ENCODE data around the gene DAB2IP. TPM values are rescaled to one million over a fixed set of nuclear protein-coding genes. Genes with fewer than 3 reads are reported as not detected.

DAB2IP gene
- total RNA-seq, 1 experiment from 2014 or later, result 15.2 TPM

DNA sequence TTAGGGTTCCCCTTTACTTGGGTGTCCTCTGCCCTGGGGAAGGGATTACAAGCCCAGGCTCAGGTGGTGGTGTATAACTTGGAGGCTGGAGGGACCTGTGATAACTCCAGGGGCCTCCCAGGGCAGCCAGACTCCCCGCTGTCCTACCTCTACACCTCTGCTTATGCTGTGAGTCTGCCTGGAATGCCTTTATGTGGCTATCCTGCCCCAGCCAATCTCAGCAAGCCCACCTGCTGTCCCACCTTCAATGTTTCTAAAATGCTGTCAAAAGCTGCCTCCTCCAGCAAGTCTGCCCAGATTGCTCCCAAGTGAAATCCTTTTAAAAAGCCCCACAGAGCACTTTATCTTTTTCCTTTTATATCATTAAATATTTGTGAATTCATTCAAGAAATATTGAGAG, 39.3 kb downstream of the DAB2IP start:
- Histone ChIP-seq H3K4me2 (ENCODE audit: low read length) (no peak overlapping the region), H3K36me3 (ENCODE audit: low read depth, low read length) (no peaks in the 10 kb centered on the region), H2AFZ (ENCODE audit: low read length) (no peak overlapping the region), H3K79me2 (ENCODE audit: low read length) (no peaks in the 10 kb centered on the region), H4K20me1 (ENCODE audit: low read length) (no peaks in the 10 kb centered on the region), H3K4me1 (ENCODE audit: insufficient read depth, low read length) (peaks cover 8% of the 10 kb centered on the region), H3F3A (ENCODE audit: low read length, unreplicated experiment) (no peaks in the 10 kb centered on the region), H3K4me3 (ENCODE audit: low read length) (no peak overlapping the region), H3K9me3 (ENCODE audit: low read length) (no peaks in the 10 kb centered on the region), H3K9ac (ENCODE audit: low read length) (no peak overlapping the region), H3K9me2 (replicated peaks; ENCODE audit: low read length) (no peaks in the 10 kb centered on the region), H3K27me3 (ENCODE audit: low read length) (no peaks in the 10 kb centered on the region), H3K27ac (ENCODE audit: low read length) (no peak overlapping the region)
- ChIA-PET POLR2A (ENCODE audit: unreplicated experiment) (no interaction called here), CTCF (no interaction called here)
- BruUV-seq (replicated peaks), result no TSS peak
- ATAC-seq (no peak), DNase-seq (no peak)
- TF ChIP-seq, protein P1, sequence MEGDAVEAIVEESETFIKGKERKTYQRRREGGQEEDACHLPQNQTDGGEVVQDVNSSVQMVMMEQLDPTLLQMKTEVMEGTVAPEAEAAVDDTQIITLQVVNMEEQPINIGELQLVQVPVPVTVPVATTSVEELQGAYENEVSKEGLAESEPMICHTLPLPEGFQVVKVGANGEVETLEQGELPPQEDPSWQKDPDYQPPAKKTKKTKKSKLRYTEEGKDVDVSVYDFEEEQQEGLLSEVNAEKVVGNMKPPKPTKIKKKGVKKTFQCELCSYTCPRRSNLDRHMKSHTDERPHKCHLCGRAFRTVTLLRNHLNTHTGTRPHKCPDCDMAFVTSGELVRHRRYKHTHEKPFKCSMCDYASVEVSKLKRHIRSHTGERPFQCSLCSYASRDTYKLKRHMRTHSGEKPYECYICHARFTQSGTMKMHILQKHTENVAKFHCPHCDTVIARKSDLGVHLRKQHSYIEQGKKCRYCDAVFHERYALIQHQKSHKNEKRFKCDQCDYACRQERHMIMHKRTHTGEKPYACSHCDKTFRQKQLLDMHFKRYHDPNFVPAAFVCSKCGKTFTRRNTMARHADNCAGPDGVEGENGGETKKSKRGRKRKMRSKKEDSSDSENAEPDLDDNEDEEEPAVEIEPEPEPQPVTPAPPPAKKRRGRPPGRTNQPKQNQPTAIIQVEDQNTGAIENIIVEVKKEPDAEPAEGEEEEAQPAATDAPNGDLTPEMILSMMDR (conservative IDR thresholded peaks at IDR 0.05; ENCODE audit: low read depth, low read length), result no peak
- TF ChIP-seq EZH2phosphoT487 (IDR thresholded peaks at IDR 0.05; ENCODE audit: borderline replicate concordance, low read length) (no peak), EZH2 (IDR thresholded peaks at IDR 0.05; ENCODE audit: low read length, unreplicated experiment) (no peak)
- intact Hi-C loops (cut with micrococcal nuclease), result loop anchor here (5.0 kb wide), 1 partner anchor 52 kb away; no protein-coding TSS in a partner anchor

DNA sequence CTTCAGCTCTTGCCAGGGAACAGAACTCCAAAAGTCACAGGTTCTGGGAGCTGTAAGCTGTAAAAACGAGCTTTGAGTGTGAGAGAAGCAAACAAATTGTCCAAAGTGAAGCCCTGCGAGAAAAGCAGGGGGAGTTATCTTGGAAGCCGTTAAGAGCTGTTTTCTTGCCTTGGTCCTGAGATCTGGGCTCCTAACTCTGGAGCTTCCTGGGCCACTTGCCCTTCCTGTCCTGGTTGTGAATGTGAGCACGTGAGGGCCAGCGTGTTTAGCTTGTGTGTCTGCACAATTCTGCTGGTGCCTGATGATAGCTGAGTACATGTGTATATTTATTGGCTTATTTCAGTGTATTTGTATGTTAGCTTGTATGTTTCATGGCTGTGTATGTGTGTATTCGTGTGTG, 40.5 kb downstream of the DAB2IP start:
- DNase-seq (no peak), ATAC-seq (no peak)
- no peak overlapping the region for H3K4me2 ChIP-seq (ENCODE audit: low read length)
- H3K9ac ChIP-seq (ENCODE audit: low read length), result no peak overlapping the region
- no peaks in the 10 kb centered on the region for H3K36me3 ChIP-seq (ENCODE audit: low read depth, low read length)
- H2AFZ ChIP-seq (ENCODE audit: low read length), result no peak overlapping the region
- BruUV-seq (replicated peaks), result no TSS peak
- ChIA-PET POLR2A (ENCODE audit: unreplicated experiment) (no interaction called here), CTCF (no interaction called here)
- peaks cover 4% of the 10 kb centered on the region for H3K4me1 ChIP-seq (ENCODE audit: insufficient read depth, low read length)
- H3K9me2 ChIP-seq (replicated peaks; ENCODE audit: low read length), result no peaks in the 10 kb centered on the region
- no peaks in the 10 kb centered on the region for H3K79me2 ChIP-seq (ENCODE audit: low read length)
- no peak for TF ChIP-seq EZH2 (IDR thresholded peaks at IDR 0.05; ENCODE audit: low read length, unreplicated experiment)
- TF ChIP-seq, protein P1 (conservative IDR thresholded peaks at IDR 0.05; ENCODE audit: low read depth, low read length), result no peak
- TF ChIP-seq EZH2phosphoT487 (IDR thresholded peaks at IDR 0.05; ENCODE audit: borderline replicate concordance, low read length), result no peak
- intact Hi-C loops (cut with micrococcal nuclease), result loop anchor here (5.0 kb wide), 1 partner anchor 50 kb away; no protein-coding TSS in a partner anchor
- no peaks in the 10 kb centered on the region for H3K9me3 ChIP-seq (ENCODE audit: low read length)
- H3K27ac ChIP-seq (ENCODE audit: low read length), result no peak overlapping the region
- no peaks in the 10 kb centered on the region for H4K20me1 ChIP-seq (ENCODE audit: low read length)
- no peaks in the 10 kb centered on the region for H3K27me3 ChIP-seq (ENCODE audit: low read length)
- no peaks in the 10 kb centered on the region for H3F3A ChIP-seq (ENCODE audit: low read length, unreplicated experiment)
- H3K4me3 ChIP-seq (ENCODE audit: low read length), result no peak overlapping the region

GRCh38 chr9:121692606-121693387, 41.4 kb downstream of the DAB2IP start:
- H3F3A ChIP-seq (ENCODE audit: low read length, unreplicated experiment), result no peaks in the 10 kb centered on the region
- no peaks in the 10 kb centered on the region for H3K9me3 ChIP-seq (ENCODE audit: low read length)
- ChIA-PET POLR2A (ENCODE audit: unreplicated experiment) (interaction anchor here (0.5 kb wide), 1 partner anchor 452 kb away, joined by 7 read pairs; no protein-coding TSS in a partner anchor), CTCF (no interaction called here)
- intact Hi-C loops (cut with micrococcal nuclease), result loop anchor here (5.0 kb wide), 1 partner anchor 50 kb away; no protein-coding TSS in a partner anchor
- no peak overlapping the region for H3K9ac ChIP-seq (ENCODE audit: low read length)
- H4K20me1 ChIP-seq (ENCODE audit: low read length), result no peaks in the 10 kb centered on the region
- H3K27me3 ChIP-seq (ENCODE audit: low read length), result no peaks in the 10 kb centered on the region
- no TSS peak for BruUV-seq (replicated peaks)
- no peak overlapping the region for H3K4me3 ChIP-seq (ENCODE audit: low read length)
- peak; percentile 85 for ATAC-seq
- H3K9me2 ChIP-seq (replicated peaks; ENCODE audit: low read length), result no peaks in the 10 kb centered on the region
- DNase-seq, result peak; percentile 60
- TF ChIP-seq EZH2 (IDR thresholded peaks at IDR 0.05; ENCODE audit: low read length, unreplicated experiment), result no peak
- H3K27ac ChIP-seq (ENCODE audit: low read length), result no peak overlapping the region
- no peaks in the 10 kb centered on the region for H3K79me2 ChIP-seq (ENCODE audit: low read length)
- no peak overlapping the region for H3K4me2 ChIP-seq (ENCODE audit: low read length)
- H3K4me1 ChIP-seq (ENCODE audit: insufficient read depth, low read length), result no peaks in the 10 kb centered on the region; the same call in 1 of the 2 replicates
- no peaks in the 10 kb centered on the region for H3K36me3 ChIP-seq (ENCODE audit: low read depth, low read length)
- H2AFZ ChIP-seq (ENCODE audit: low read length), result no peak overlapping the region

Measured in PC-3 (cell line).